ENCODE results near the gene TSPO2. TPM values are rescaled to one million over a fixed set of nuclear protein-coding genes. Genes with fewer than 3 reads are reported as not detected.

Gene TSPO2
- total and polyA plus RNA-seq, 2 of the 13 experiments (the other 11 are each of a cell fraction or from before 2014, with no cell fraction given) = 0.55 TPM; not detected in 1

GRCh38 chr6:40997234-40997957, 44.9 kb upstream of the TSPO2 start (continued):
- TF ChIP-seq HMG20B (CRISPR knock-in tag; conservative IDR thresholded peaks at IDR 0.05) = no peak
- no peak for TF ChIP-seq ZNF572 (CRISPR knock-in tag; IDR thresholded peaks at IDR 0.05)
- TF ChIP-seq, protein P1, sequence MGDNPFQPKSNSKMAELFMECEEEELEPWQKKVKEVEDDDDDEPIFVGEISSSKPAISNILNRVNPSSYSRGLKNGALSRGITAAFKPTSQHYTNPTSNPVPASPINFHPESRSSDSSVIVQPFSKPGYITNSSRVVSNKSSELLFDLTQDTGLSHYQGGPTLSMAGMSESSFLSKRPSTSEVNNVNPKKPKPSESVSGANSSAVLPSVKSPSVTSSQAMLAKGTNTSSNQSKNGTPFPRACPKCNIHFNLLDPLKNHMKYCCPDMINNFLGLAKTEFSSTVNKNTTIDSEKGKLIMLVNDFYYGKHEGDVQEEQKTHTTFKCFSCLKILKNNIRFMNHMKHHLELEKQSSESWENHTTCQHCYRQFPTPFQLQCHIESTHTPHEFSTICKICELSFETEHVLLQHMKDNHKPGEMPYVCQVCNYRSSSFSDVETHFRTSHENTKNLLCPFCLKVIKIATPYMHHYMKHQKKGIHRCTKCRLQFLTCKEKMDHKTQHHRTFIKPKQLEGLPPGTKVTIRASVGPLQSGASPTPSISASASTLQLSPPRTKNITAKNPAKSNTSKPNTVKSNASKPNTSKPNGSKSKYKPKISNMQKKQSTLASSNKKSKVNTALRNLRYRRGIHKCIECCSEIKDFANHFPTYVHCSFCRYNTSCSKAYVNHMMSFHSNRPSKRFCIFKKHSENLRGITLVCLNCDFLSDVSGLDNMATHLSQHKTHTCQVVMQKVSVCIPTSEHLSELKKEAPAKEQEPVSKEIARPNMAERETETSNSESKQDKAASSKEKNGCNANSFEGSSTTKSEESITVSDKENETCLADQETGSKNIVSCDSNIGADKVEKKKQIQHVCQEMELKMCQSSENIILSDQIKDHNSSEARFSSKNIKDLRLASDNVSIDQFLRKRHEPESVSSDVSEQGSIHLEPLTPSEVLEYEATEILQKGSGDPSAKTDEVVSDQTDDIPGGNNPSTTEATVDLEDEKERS (CRISPR knock-in tag; IDR thresholded peaks at IDR 0.05) = no peak
- TF ChIP-seq, protein P2, sequence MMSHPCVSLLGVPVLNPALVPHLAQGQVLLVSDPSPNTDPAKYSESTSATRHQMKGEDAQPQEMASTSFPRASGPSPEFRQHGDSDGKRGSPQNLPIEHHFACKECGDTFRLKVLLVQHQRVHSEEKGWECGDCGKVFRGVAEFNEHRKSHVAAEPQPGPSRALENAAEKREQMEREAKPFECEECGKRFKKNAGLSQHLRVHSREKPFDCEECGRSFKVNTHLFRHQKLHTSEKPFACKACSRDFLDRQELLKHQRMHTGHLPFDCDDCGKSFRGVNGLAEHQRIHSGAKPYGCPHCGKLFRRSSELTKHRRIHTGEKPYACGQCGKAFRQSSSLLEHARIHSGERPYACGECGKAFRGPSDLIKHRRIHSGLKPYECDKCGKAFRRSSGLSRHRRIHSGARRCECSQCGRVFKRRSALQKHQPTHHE (CRISPR knock-in tag; IDR thresholded peaks at IDR 0.05; ENCODE audit: borderline replicate concordance) = peak; percentile 70; the same call in 1 of the 2 replicates
- no peak for TF ChIP-seq ATF5 (CRISPR knock-in tag; IDR thresholded peaks at IDR 0.05; ENCODE audit: low read depth)
- TF ChIP-seq, protein P3, sequence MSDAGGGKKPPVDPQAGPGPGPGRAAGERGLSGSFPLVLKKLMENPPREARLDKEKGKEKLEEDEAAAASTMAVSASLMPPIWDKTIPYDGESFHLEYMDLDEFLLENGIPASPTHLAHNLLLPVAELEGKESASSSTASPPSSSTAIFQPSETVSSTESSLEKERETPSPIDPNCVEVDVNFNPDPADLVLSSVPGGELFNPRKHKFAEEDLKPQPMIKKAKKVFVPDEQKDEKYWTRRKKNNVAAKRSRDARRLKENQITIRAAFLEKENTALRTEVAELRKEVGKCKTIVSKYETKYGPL (CRISPR knock-in tag; IDR thresholded peaks at IDR 0.05) = no peak
- TF ChIP-seq, protein P4, sequence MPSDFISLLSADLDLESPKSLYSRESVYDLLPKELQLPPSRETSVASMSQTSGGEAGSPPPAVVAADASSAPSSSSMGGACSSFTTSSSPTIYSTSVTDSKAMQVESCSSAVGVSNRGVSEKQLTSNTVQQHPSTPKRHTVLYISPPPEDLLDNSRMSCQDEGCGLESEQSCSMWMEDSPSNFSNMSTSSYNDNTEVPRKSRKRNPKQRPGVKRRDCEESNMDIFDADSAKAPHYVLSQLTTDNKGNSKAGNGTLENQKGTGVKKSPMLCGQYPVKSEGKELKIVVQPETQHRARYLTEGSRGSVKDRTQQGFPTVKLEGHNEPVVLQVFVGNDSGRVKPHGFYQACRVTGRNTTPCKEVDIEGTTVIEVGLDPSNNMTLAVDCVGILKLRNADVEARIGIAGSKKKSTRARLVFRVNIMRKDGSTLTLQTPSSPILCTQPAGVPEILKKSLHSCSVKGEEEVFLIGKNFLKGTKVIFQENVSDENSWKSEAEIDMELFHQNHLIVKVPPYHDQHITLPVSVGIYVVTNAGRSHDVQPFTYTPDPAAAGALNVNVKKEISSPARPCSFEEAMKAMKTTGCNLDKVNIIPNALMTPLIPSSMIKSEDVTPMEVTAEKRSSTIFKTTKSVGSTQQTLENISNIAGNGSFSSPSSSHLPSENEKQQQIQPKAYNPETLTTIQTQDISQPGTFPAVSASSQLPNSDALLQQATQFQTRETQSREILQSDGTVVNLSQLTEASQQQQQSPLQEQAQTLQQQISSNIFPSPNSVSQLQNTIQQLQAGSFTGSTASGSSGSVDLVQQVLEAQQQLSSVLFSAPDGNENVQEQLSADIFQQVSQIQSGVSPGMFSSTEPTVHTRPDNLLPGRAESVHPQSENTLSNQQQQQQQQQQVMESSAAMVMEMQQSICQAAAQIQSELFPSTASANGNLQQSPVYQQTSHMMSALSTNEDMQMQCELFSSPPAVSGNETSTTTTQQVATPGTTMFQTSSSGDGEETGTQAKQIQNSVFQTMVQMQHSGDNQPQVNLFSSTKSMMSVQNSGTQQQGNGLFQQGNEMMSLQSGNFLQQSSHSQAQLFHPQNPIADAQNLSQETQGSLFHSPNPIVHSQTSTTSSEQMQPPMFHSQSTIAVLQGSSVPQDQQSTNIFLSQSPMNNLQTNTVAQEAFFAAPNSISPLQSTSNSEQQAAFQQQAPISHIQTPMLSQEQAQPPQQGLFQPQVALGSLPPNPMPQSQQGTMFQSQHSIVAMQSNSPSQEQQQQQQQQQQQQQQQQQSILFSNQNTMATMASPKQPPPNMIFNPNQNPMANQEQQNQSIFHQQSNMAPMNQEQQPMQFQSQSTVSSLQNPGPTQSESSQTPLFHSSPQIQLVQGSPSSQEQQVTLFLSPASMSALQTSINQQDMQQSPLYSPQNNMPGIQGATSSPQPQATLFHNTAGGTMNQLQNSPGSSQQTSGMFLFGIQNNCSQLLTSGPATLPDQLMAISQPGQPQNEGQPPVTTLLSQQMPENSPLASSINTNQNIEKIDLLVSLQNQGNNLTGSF (CRISPR knock-in tag; IDR thresholded peaks at IDR 0.05) = no peak
- 0 out of 2 replicates have a peak, but pooled peaks have one; percentile 37 for TF ChIP-seq RXRB (CRISPR knock-in tag; IDR thresholded peaks at IDR 0.05; ENCODE audit: borderline replicate concordance)
- TF ChIP-seq KLF15 (CRISPR knock-in tag; IDR thresholded peaks at IDR 0.05; ENCODE audit: borderline replicate concordance) = no peak
- TF ChIP-seq GPN1 (CRISPR knock-in tag; IDR thresholded peaks at IDR 0.05; ENCODE audit: borderline replicate concordance) = no peak

Data from HepG2 (cell line).